WTC11 (cell line): ENCODE results near the gene CNN2. TPM values are rescaled to one million over a fixed set of nuclear protein-coding genes. Genes with fewer than 3 reads are reported as not detected.

ENCODE experiments used
- ATAC-seq: fragments of 200-7000 bp; cut with Tn5 transposase; 2 replicates; pipeline ENCODE4 v1.10.0; 2021; ENCODE audit warnings: mild to moderate bottlenecking, moderate library complexity
- Bru-seq: library from RNA; stranded (reverse); fragments of 400-500 nt; gene quantifications from one replicate; lab custom pipeline; 2021; lab: Mats Ljungman, UMichigan
- CTCF ChIA-PET: fragments of 300-600 bp; sonication (Branson Sonifier 250); formaldehyde crosslinking; loops from one replicate; lab custom pipeline; 2021; ENCODE audit warnings: antibody characterized with exemption; lab: Charles Lee
- POLR2A ChIA-PET: fragments of 350-600 bp; sonication (Branson Sonifier 250); formaldehyde crosslinking; loops from one replicate; lab custom pipeline; 2021; ENCODE audit warnings: antibody characterized with exemption; lab: Charles Lee
- DNase-seq: peaks from one replicate; pipeline ENCODE4 v3.0.0; 2021; ENCODE audit warnings: low spot score
- H3K27ac Mint-ChIP-seq: 2 replicates; pipeline ENCODE4 v1.8.0; 2021; ENCODE audit warnings: mixed read lengths
- H3K27me3 Mint-ChIP-seq: 2 replicates; pipeline ENCODE4 v1.8.0; 2021; ENCODE audit warnings: low read depth, mild to moderate bottlenecking, moderate library complexity, mixed read lengths
- H3K36me3 Mint-ChIP-seq: 2 replicates; pipeline ENCODE4 v1.8.0; 2021; ENCODE audit warnings: mixed read lengths
- H3K4me1 Mint-ChIP-seq: 2 replicates; pipeline ENCODE4 v1.8.0; 2022; ENCODE audit warnings: mixed read lengths
- H3K4me3 Mint-ChIP-seq: 2 replicates; pipeline ENCODE4 v1.8.0; 2021; ENCODE audit warnings: mild to moderate bottlenecking, moderate library complexity, mixed read lengths
- H3K9me3 Mint-ChIP-seq: 2 replicates; pipeline ENCODE4 v1.8.0; 2021; ENCODE audit warnings: mixed read lengths
- ARID4B ChIP-seq: sonication (generic); formaldehyde crosslinking; IDR thresholded peaks from 2 replicates; pipeline ENCODE4 v1.8.0; 2023; ENCODE audit warnings: missing genetic modification reagents, mild to moderate bottlenecking, borderline replicate concordance
- CREB1 ChIP-seq: sonication (generic); formaldehyde crosslinking; IDR thresholded peaks from 2 replicates; pipeline ENCODE4 v1.8.0; 2023; ENCODE audit warnings: mild to moderate bottlenecking, missing genetic modification reagents
- CREM ChIP-seq: sonication (generic); formaldehyde crosslinking; IDR thresholded peaks from 2 replicates; pipeline ENCODE4 v1.8.1; 2022; ENCODE audit warnings: mild to moderate bottlenecking, missing genetic modification reagents, moderate library complexity
- E2F5 ChIP-seq: sonication (generic); formaldehyde crosslinking; IDR thresholded peaks from 2 replicates; pipeline ENCODE4 v1.8.1; 2022; ENCODE audit warnings: mild to moderate bottlenecking, moderate library complexity, missing genetic modification reagents
- HMGXB4 ChIP-seq: sonication (generic); formaldehyde crosslinking; IDR thresholded peaks from 2 replicates; pipeline ENCODE4 v1.8.1; 2023; ENCODE audit warnings: mild to moderate bottlenecking, moderate library complexity, missing genetic modification reagents
- KAT7 ChIP-seq: sonication (generic); formaldehyde crosslinking; IDR thresholded peaks from 2 replicates; pipeline ENCODE4 v1.8.1; 2023; ENCODE audit warnings: missing genetic modification reagents, mild to moderate bottlenecking, borderline replicate concordance
- NFYB ChIP-seq: sonication (generic); formaldehyde crosslinking; conservative IDR thresholded peaks from 2 replicates; pipeline ENCODE4 v1.8.0; 2022; ENCODE audit warnings: low read depth, missing genetic modification reagents
- RELA ChIP-seq: sonication (generic); formaldehyde crosslinking; IDR thresholded peaks from 2 replicates; pipeline ENCODE4 v1.8.1; 2022; ENCODE audit warnings: missing genetic modification reagents, mild to moderate bottlenecking, borderline replicate concordance
- SP1 ChIP-seq: sonication (generic); formaldehyde crosslinking; conservative IDR thresholded peaks from 2 replicates; pipeline ENCODE4 v1.8.1; 2022; ENCODE audit warnings: missing genetic modification reagents
- ZMAT4 ChIP-seq: fragments of 250-450 bp; sonication (Bioruptor Pico); IDR thresholded peaks from 2 replicates; pipeline ENCODE4 v1.9.0; 2021; ENCODE audit warnings: mild to moderate bottlenecking
- ZNF121 ChIP-seq: sonication (generic); formaldehyde crosslinking; IDR thresholded peaks from 2 replicates; pipeline ENCODE4 v1.8.0; 2023; ENCODE audit warnings: missing genetic modification reagents
- ZNF423 ChIP-seq: fragments of 250-450 bp; sonication (Bioruptor Pico); IDR thresholded peaks from 2 replicates; pipeline ENCODE4 v2.1.2; 2022; ENCODE audit warnings: mild to moderate bottlenecking, moderate library complexity
- long read RNA-seq, 3 experiments: library from RNA in 1 of 3; library from capped mRNA in 1 of 3; library from polyadenylated mRNA in 1 of 3; unstranded in 2 of 3; stranded (forward) in 1 of 3; transcript quantifications; one replicate each; pipeline ENCODE4 v2.0.0, GENCODE V29; 2021
- total RNA-seq: library from RNA; stranded (reverse); gene quantifications from 3 replicates; pipeline ENCODE4 v1.2.3, GENCODE V29; 2021
- TF ChIP-seq, protein P1 (sequence below): sonication (generic); formaldehyde crosslinking; IDR thresholded peaks from 2 replicates; pipeline ENCODE4 v1.8.1; 2023; ENCODE audit warnings: mild to moderate bottlenecking, missing genetic modification reagents, moderate library complexity
- TF ChIP-seq, protein P2 (sequence below): sonication (generic); formaldehyde crosslinking; IDR thresholded peaks from 2 replicates; pipeline ENCODE4 v1.8.0; 2022; ENCODE audit warnings: missing genetic modification reagents

The CNN2 gene
- total RNA-seq (387 to 391 TPM (median 390 TPM) in 3 replicates), Bru-seq, nascent RNA (percentile 76 among the genes with signal in this experiment)
- long read RNA-seq, experiment 1, transcript CNN2-202 (6 exons, 2,033 nt): minor isoform, 52 of 1,802 reads
- long read RNA-seq, experiment 1, transcript CNN2-201 (7 exons, 2,179 nt): major isoform, 1,557 of 1,802 reads
- long read RNA-seq, experiment 1, transcript CNN2-206 (1 exons, 2,266 nt): minor isoform, 39 of 1,802 reads
- long read RNA-seq, experiment 1, transcript CNN2-207 (7 exons, 2,109 nt): minor isoform, 25 of 1,802 reads
- long read RNA-seq, experiment 1, partial matches to known transcripts: 56 of 1,802 reads
- long read RNA-seq, experiment 1, other reads (novel, unspliced or antisense): 46 of 1,802 reads
- long read RNA-seq, experiment 2, transcript CNN2-208 (6 exons, 828 nt): minor isoform, 13 of 371 reads
- long read RNA-seq, experiment 2, transcript CNN2-201 (7 exons, 2,179 nt): minor isoform, 143 of 371 reads
- long read RNA-seq, experiment 2, transcript CNN2-202 (6 exons, 2,033 nt): minor isoform, 7 of 371 reads
- long read RNA-seq, experiment 2, transcript CNN2-206 (1 exons, 2,266 nt): major isoform, 165 of 371 reads
- long read RNA-seq, experiment 2, partial matches to known transcripts: 31 of 371 reads
- long read RNA-seq, experiment 2, other reads (novel, unspliced or antisense): 10 of 371 reads
- long read RNA-seq, experiment 3, transcript CNN2-201 (7 exons, 2,179 nt): major isoform, 157 of 188 reads
- long read RNA-seq, experiment 3, transcript CNN2-206 (1 exons, 2,266 nt): minor isoform, 15 of 188 reads
- long read RNA-seq, experiment 3, partial matches to known transcripts: 4 of 188 reads
- long read RNA-seq, experiment 3, other reads (novel, unspliced or antisense): 7 of 188 reads

DNA sequence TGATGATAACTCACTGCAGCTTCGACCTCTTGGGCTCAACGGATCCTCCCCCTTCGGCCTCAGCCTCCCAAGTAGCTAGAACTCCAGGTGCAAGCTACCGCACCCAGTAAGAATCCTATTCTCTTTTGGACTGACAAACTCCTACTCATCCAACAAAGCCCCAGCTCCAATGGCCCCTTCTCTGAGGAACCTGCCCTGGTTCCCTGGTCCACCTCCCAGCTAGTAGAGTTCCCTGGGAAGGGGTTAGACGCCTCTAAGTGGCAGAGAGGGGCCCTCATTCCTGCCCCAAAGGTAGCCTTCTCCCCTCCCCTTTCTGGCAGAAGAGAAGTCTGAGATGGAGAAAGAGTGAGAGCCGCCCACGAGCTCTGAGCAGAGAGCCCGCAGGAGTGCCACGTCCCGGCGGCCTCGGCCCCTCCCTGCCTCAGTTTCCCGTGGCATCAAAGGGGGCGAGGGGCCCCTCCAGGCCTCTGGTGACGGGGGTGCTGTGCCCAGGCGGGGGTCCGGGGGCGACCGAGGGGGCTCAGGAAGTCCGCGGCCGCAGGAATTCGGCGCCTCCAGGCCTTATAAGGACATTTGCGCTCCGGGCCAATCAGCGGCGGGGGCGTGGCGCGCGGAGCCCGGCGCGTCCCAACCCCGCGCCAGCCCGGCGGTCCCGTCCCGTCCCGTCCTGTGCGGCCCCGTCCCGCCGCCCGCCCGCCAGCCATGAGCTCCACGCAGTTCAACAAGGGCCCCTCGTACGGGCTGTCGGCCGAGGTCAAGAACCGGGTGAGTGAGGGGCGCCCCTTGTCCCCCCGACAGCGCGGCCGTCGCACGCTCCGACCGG lies at the start of gene CNN2:
TSS of gene CNN2 (plus strand) at position 649 of the 823 bp plus-strand sequence. CDS start at position 703, 54 bp downstream.
- CTCF ChIA-PET: interaction anchor here (0.6 to 4.3 kb wide), 12 partner anchors 10 to 507 kb away, joined by 3 to 33 read pairs (median 4); partner anchors contain the start of genes ABCA7 and ARHGAP45
- 0 out of 2 replicates have a peak, but pooled peaks have one; percentile 59 for TF ChIP-seq ZNF121 (CRISPR knock-in tag)
- TF ChIP-seq ARID4B (CRISPR knock-in tag): no peak; the same call in none of the 2 replicates
- 0 out of 2 replicates have a peak, but pooled peaks have one; percentile 63 for TF ChIP-seq KAT7 (CRISPR knock-in tag)
- TF ChIP-seq ZMAT4: no peak
- peak; percentile 70 for TF ChIP-seq NFYB
- peak; percentile 38; the same call in 1 of the 2 replicates for TF ChIP-seq SP1 (CRISPR knock-in tag)
- peak; percentile 45; the same call in 1 of the 2 replicates for TF ChIP-seq CREM (CRISPR knock-in tag)
- peak; percentile 73; the same call in 1 of the 2 replicates for TF ChIP-seq HMGXB4 (CRISPR knock-in tag)
- TF ChIP-seq CREB1 (CRISPR knock-in tag): no peak
- TF ChIP-seq, protein P1, sequence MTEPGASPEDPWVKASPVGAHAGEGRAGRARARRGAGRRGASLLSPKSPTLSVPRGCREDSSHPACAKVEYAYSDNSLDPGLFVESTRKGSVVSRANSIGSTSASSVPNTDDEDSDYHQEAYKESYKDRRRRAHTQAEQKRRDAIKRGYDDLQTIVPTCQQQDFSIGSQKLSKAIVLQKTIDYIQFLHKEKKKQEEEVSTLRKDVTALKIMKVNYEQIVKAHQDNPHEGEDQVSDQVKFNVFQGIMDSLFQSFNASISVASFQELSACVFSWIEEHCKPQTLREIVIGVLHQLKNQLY (CRISPR knock-in tag): 0 out of 2 replicates have a peak, but pooled peaks have one; percentile 36
- TF ChIP-seq, protein P2, sequence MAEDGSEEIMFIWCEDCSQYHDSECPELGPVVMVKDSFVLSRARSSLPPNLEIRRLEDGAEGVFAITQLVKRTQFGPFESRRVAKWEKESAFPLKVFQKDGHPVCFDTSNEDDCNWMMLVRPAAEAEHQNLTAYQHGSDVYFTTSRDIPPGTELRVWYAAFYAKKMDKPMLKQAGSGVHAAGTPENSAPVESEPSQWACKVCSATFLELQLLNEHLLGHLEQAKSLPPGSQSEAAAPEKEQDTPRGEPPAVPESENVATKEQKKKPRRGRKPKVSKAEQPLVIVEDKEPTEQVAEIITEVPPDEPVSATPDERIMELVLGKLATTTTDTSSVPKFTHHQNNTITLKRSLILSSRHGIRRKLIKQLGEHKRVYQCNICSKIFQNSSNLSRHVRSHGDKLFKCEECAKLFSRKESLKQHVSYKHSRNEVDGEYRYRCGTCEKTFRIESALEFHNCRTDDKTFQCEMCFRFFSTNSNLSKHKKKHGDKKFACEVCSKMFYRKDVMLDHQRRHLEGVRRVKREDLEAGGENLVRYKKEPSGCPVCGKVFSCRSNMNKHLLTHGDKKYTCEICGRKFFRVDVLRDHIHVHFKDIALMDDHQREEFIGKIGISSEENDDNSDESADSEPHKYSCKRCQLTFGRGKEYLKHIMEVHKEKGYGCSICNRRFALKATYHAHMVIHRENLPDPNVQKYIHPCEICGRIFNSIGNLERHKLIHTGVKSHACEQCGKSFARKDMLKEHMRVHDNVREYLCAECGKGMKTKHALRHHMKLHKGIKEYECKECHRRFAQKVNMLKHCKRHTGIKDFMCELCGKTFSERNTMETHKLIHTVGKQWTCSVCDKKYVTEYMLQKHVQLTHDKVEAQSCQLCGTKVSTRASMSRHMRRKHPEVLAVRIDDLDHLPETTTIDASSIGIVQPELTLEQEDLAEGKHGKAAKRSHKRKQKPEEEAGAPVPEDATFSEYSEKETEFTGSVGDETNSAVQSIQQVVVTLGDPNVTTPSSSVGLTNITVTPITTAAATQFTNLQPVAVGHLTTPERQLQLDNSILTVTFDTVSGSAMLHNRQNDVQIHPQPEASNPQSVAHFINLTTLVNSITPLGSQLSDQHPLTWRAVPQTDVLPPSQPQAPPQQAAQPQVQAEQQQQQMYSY: peak; percentile 31; the same call in 1 of the 2 replicates
- TF ChIP-seq RELA (CRISPR knock-in tag): 0 out of 2 replicates have a peak, but pooled peaks have one; percentile 67
- TF ChIP-seq E2F5 (CRISPR knock-in tag): peak; percentile 40; the same call in 1 of the 2 replicates
- TF ChIP-seq ZNF423 (CRISPR knock-in tag): peak; percentile 81
- TF ChIP-seq, all 79 proteins: peak for 11
- Mint-ChIP-seq H3K27me3 (no peaks in the 10 kb centered on the region), H3K4me3 (peak within 1 kb of the TSS; percentile 92), H3K27ac (peak within 1 kb of the TSS; percentile 94), H3K36me3 (peaks cover 9% of the 10 kb centered on the region), H3K4me1 (peaks cover 3% of the 10 kb centered on the region), H3K9me3 (no peaks in the 10 kb centered on the region)
- ATAC-seq (peak; percentile 69), DNase-seq (peak; percentile 84)
- POLR2A ChIA-PET: interaction anchor here (0.8 to 6.8 kb wide), 12 partner anchors 9 to 240 kb away, joined by 3 to 70 read pairs (median 4); partner anchors contain the start of genes ABCA7 and ARHGAP45
